ENCODE data around the gene RCBTB2. TPM values are rescaled to one million over a fixed set of nuclear protein-coding genes. Genes with fewer than 3 reads are reported as not detected.

Gene RCBTB2
- total and polyA plus RNA-seq, 2 donors (not counting 3 experiments of a cell fraction or from before 2014, with no cell fraction given): 10.7 to 12.6 TPM

DNA sequence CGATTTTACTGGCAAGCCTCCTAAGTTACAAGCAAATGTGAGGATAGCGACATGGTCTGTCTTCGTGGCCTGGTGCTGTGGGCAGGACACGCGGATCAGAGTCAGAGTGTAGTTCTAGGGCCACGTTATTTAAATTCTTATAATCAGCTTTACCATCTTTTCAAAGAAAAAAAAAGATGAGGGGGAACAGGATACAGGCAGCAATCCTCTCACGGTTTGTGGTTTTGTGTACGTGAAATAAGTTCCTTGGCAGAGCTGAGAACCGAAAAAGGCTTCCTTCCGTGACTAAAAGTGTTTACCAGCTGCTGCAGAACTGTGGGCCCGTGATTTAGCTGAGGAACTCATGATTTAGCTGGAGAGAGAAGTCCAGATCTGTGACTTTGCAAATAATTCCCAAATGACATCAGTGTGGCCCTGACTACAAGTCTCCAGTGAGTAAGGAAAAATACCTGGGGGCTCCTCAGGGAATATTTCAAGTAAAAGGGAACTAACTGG lies 27.2 kb downstream of the RCBTB2 start:
- intact Hi-C loops (cut with micrococcal nuclease): no loop called here
- H3K4me3 ChIP-seq (replicated peaks in 1 of 3; ENCODE audit: insufficient read depth in 1 of 3, low read depth in 1 of 3, low read length in 3 of 3): no peak overlapping the region
- no peak for FAIRE-seq
- BruUV-seq (replicated peaks): no TSS peak
- H4K20me1 ChIP-seq (replicated peaks; ENCODE audit: control insufficient read depth, extremely low read depth, insufficient read depth, low read length): no peaks in the 10 kb centered on the region
- no peak overlapping the region for H2AFZ ChIP-seq (ENCODE audit: low read depth, low read length)
- no peak for DNase-seq (ENCODE audit: low read depth, low spot score)
- H3K4me2 ChIP-seq (ENCODE audit: insufficient read depth, low read length): no peak overlapping the region
- H3K27me3 ChIP-seq (ENCODE audit: control insufficient read depth in 2 of 2, insufficient read depth in 2 of 2, low read length in 2 of 2): no peaks in the 10 kb centered on the region
- H3K9me1 ChIP-seq (replicated peaks; ENCODE audit: control insufficient read depth, extremely low read depth, insufficient read depth, low read length): no peaks in the 10 kb centered on the region
- H3K27ac ChIP-seq (ENCODE audit: insufficient read depth, low read depth, low read length): no peak overlapping the region
- H3K79me2 ChIP-seq (ENCODE audit: control insufficient read depth, insufficient read depth, low read length): no peaks in the 10 kb centered on the region
- H3K9me3 ChIP-seq (replicated peaks; ENCODE audit: control insufficient read depth, insufficient read depth, low read length): no peaks in the 10 kb centered on the region
- dilution Hi-C loops (cut with MboI; ENCODE audit: extremely low pct_ligation_motif_present, low sequenced_read_pairs): no loop called here
- H3K9ac ChIP-seq (replicated peaks; ENCODE audit: extremely low read depth, insufficient read depth, low read length): no peak overlapping the region
- no peaks in the 10 kb centered on the region for H3K36me3 ChIP-seq (ENCODE audit: control insufficient read depth in 2 of 2, extremely low read depth in 1 of 2, insufficient read depth in 2 of 2, low read length in 2 of 2)
- CTCF ChIA-PET: interaction anchor here (1.2 to 1.8 kb wide), 2 partner anchors 27 to 93 kb away, joined by 3 to 4 read pairs; partner anchors contain the start of genes LPAR6 and RCBTB2
- no peaks in the 10 kb centered on the region for H3K4me1 ChIP-seq (ENCODE audit: control insufficient read depth, extremely low read depth, insufficient read depth, low read length)
- TF ChIP-seq, protein P1, sequence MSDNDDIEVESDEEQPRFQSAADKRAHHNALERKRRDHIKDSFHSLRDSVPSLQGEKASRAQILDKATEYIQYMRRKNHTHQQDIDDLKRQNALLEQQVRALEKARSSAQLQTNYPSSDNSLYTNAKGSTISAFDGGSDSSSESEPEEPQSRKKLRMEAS (IDR thresholded peaks at IDR 0.05; ENCODE audit: insufficient read depth, insufficient read length): no peak
- no peak for TF ChIP-seq POLR2A (IDR thresholded peaks at IDR 0.05; ENCODE audit: low read depth, low read length)
- TF ChIP-seq POLR2AphosphoS5 (IDR thresholded peaks at IDR 0.05; ENCODE audit: insufficient read depth, low read depth, low read length): no peak
- no peak for TF ChIP-seq JUN (IDR thresholded peaks at IDR 0.05; ENCODE audit: borderline replicate concordance, insufficient read depth, insufficient read length, low read depth)
- TF ChIP-seq EZH2 (IDR thresholded peaks at IDR 0.05; ENCODE audit: borderline replicate concordance, low read depth, low read length, severe bottlenecking): no peak
- TF ChIP-seq FOS (IDR thresholded peaks at IDR 0.05; ENCODE audit: borderline replicate concordance, insufficient read depth, low read length): no peak
- no peak for TF ChIP-seq MYC (IDR thresholded peaks at IDR 0.05; ENCODE audit: low read depth, low read length)
- TF ChIP-seq, protein P2, sequence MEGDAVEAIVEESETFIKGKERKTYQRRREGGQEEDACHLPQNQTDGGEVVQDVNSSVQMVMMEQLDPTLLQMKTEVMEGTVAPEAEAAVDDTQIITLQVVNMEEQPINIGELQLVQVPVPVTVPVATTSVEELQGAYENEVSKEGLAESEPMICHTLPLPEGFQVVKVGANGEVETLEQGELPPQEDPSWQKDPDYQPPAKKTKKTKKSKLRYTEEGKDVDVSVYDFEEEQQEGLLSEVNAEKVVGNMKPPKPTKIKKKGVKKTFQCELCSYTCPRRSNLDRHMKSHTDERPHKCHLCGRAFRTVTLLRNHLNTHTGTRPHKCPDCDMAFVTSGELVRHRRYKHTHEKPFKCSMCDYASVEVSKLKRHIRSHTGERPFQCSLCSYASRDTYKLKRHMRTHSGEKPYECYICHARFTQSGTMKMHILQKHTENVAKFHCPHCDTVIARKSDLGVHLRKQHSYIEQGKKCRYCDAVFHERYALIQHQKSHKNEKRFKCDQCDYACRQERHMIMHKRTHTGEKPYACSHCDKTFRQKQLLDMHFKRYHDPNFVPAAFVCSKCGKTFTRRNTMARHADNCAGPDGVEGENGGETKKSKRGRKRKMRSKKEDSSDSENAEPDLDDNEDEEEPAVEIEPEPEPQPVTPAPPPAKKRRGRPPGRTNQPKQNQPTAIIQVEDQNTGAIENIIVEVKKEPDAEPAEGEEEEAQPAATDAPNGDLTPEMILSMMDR (IDR thresholded peaks at IDR 0.05; ENCODE audit: extremely low read depth in 1 of 2, insufficient read depth in 1 of 2, low read depth in 1 of 2, low read length in 2 of 2): no peak
- TF ChIP-seq GATA2 (IDR thresholded peaks at IDR 0.05; ENCODE audit: insufficient read depth, insufficient read length, low read depth, low read length): no peak
- POLR2A ChIA-PET: no interaction called here

Measured in endothelial cell of umbilical vein (primary cell).